ENCODE measurements around the gene ANKS6. TPM values are rescaled to one million over a fixed set of nuclear protein-coding genes. Genes with fewer than 3 reads are reported as not detected.

ANKS6 gene
- total RNA-seq, 4 donors from 2014 or later = 15.8 to 31.4 (median 23.6) TPM

DNA sequence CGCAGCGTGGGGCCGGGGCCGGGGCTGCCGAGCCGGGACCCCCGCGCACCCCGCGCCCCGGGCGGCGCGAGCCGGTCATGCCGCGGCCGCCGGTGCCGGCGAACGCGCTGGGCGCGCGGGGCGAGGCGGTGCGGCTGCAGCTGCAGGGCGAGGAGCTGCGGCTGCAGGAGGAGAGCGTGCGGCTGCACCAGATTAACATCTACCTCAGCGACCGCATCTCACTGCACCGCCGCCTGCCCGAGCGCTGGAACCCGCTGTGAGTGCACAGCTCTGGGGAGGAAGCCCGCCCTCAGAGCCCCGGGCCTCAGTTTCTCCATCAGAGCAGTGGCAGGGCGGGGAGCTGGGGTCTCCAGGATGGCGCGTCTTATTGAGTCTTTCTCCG lies 11.4 kb upstream of the ANKS6 start:
- H3K36me3 ChIP-seq = no peaks in the 10 kb centered on the region
- H3K9me3 ChIP-seq = no peaks in the 10 kb centered on the region
- peak overlapping the region; percentile 85 to 90 (median 87) for H3K27ac ChIP-seq (replicated peaks in 1 of 4)
- intact Hi-C loops (cut with DNase I) = no loop called here
- peaks cover 10 to 73% (median 68%) of the 10 kb centered on the region in 4 donors for H3K4me1 ChIP-seq
- no peak for DNase-seq (ENCODE audit: extremely low spot score)
- TF ChIP-seq EP300 (IDR thresholded peaks at IDR 0.05) = no peak
- no peak for TF ChIP-seq POLR2AphosphoS5 (IDR thresholded peaks at IDR 0.05)
- TF ChIP-seq, protein P1, sequence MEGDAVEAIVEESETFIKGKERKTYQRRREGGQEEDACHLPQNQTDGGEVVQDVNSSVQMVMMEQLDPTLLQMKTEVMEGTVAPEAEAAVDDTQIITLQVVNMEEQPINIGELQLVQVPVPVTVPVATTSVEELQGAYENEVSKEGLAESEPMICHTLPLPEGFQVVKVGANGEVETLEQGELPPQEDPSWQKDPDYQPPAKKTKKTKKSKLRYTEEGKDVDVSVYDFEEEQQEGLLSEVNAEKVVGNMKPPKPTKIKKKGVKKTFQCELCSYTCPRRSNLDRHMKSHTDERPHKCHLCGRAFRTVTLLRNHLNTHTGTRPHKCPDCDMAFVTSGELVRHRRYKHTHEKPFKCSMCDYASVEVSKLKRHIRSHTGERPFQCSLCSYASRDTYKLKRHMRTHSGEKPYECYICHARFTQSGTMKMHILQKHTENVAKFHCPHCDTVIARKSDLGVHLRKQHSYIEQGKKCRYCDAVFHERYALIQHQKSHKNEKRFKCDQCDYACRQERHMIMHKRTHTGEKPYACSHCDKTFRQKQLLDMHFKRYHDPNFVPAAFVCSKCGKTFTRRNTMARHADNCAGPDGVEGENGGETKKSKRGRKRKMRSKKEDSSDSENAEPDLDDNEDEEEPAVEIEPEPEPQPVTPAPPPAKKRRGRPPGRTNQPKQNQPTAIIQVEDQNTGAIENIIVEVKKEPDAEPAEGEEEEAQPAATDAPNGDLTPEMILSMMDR (IDR thresholded peaks at IDR 0.05) = no peak
- TF ChIP-seq POLR2A (IDR thresholded peaks at IDR 0.05; ENCODE audit: low read depth) = no peak
- peak overlapping the region; percentile 62 to 75 (median 64) for H3K4me3 ChIP-seq
- no peaks in the 10 kb centered on the region for H3K27me3 ChIP-seq
- WGBS = 0% methylated on average over 3 of the region's 46 CpGs

GRCh38 chr9:98807070-98807813 lies 10.9 kb upstream of the ANKS6 start, which contains the start of gene GALNT12:
GALNT12 (plus strand) TSS chr9:98807670; CDS start chr9:98807699, 29 bp downstream.
- 26% methylated on average over 9 of the region's 51 CpGs for WGBS
- Histone ChIP-seq H3K36me3 (no peaks in the 10 kb centered on the region), H3K4me1 (peaks cover 10 to 73% (median 68%) of the 10 kb centered on the region in 4 donors), H3K9me3 (no peaks in the 10 kb centered on the region), H3K4me3 (peak within 1 kb of the TSS; percentile 62 to 75 (median 64)), H3K27me3 (no peaks in the 10 kb centered on the region), H3K27ac (replicated peaks in 1 of 4) (peak within 1 kb of the TSS; percentile 85 to 90 (median 87))
- DNase-seq (ENCODE audit: extremely low spot score) = no peak
- intact Hi-C loops (cut with DNase I) = no loop called here
- TF ChIP-seq, protein P1 (IDR thresholded peaks at IDR 0.05) = no peak
- TF ChIP-seq POLR2AphosphoS5 (IDR thresholded peaks at IDR 0.05) = peak in 1 of 2 donors; percentile 4

DNA sequence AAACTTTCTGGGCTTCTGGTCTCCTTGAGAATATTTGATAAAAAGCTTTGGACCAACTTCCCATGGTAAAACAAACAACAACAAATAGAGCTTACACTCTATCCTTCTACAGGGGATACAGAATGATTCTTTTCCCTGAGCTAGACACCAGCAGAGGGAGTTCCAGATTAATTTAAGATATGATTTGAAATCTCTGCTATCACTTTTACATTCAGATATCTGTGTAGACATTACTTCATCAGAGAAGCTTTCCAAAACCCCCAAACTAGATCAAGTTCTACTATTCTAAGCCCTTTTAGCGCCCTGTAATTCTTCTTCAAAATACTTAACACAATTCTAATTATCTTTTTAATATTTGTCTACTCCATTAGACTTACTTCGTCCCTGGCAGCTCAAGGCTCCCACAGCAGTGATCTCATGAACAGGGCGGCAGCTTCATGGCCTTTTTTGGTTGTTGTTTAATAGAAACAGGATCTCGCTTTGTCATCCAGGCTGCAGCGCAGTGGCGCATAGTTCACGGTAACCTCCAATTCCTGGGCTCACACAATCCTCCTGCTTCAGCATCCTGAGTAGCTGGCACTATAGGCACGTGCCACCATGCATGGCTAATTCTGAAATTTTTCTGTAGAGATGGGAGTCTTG lies 10.2 kb upstream of the ANKS6 start:
- DNase-seq (ENCODE audit: extremely low spot score) = no peak
- Histone ChIP-seq H3K9me3 (no peaks in the 10 kb centered on the region), H3K27me3 (no peaks in the 10 kb centered on the region), H3K36me3 (no peaks in the 10 kb centered on the region), H3K4me3 (peak overlapping the region in 3 of 4 donors; percentile 62 to 75 (median 66)), H3K4me1 (peaks cover 10 to 80% (median 68%) of the 10 kb centered on the region in 4 donors), H3K27ac (replicated peaks in 1 of 4) (peak overlapping the region; percentile 85 to 90 (median 87))
- 37% methylated on average over 7 of the region's 8 CpGs for WGBS
- intact Hi-C loops (cut with DNase I) = no loop called here
- TF ChIP-seq POLR2A (IDR thresholded peaks at IDR 0.05; ENCODE audit: low read depth) (no peak), POLR2AphosphoS5 (IDR thresholded peaks at IDR 0.05) (peak; percentile 47 to 69), EP300 (IDR thresholded peaks at IDR 0.05) (no peak)
- TF ChIP-seq, protein P1 (IDR thresholded peaks at IDR 0.05) = peak in 2 of 3 experiments; percentile 17 to 33

DNA sequence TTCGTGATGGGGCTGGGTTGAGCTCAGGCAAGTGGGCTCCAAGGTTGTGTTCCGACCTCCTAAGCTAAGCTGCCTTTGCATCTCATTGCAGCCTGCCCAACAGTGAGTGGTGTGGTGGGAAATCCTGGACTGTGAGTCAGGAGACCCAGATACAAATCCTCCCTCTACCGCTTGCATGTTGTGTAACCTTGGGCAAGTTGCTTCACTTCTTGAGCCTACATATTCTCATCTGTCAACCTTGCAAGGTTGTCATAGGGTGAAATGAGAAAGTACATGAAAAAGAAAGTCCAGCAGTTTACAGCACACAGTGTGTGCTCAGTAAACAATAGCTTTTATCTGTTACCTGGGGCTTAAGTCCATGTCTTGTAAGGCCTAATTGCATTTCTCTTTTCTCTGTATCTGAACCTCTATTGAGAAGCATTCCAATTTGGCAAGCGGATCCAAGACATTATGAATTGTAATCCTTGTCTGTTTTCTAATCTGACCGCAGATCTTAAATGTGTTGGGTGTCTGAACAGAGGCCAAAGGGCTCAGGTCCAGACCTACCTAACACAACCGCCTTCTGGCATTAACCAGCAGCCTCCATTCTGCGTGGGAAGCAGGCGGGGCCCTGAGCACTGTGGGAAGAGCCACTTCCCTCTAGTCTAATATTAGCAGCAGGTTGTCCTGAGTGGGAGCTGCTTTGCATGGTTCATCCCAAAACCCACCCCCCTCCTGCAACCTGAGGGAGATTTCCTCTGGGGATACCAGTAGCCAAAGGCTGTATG lies 9.3 kb upstream of the ANKS6 start:
- intact Hi-C loops (cut with DNase I) = no loop called here
- H3K27me3 ChIP-seq = no peaks in the 10 kb centered on the region
- no peak for TF ChIP-seq EP300 (IDR thresholded peaks at IDR 0.05)
- TF ChIP-seq POLR2A (IDR thresholded peaks at IDR 0.05; ENCODE audit: low read depth) = no peak
- TF ChIP-seq, protein P1 (IDR thresholded peaks at IDR 0.05) = no peak
- peak; percentile 21 to 70 for TF ChIP-seq POLR2AphosphoS5 (IDR thresholded peaks at IDR 0.05)
- peaks cover 10 to 73% (median 63%) of the 10 kb centered on the region in 4 donors for H3K4me1 ChIP-seq
- H3K9me3 ChIP-seq = no peaks in the 10 kb centered on the region
- H3K36me3 ChIP-seq = no peaks in the 10 kb centered on the region
- peak overlapping the region; percentile 85 to 90 (median 87) for H3K27ac ChIP-seq (replicated peaks in 1 of 4)
- no peak for DNase-seq (ENCODE audit: extremely low spot score)
- H3K4me3 ChIP-seq = no peak overlapping the region
- 57% methylated on average over 8 of the region's 8 CpGs for WGBS

Measured in esophagus muscularis mucosa (tissue), 4 donors.